Lower leg skin (tissue), 4 donors: ENCODE data around the gene WFIKKN1. TPM values are rescaled to one million over a fixed set of nuclear protein-coding genes. Genes with fewer than 3 reads are reported as not detected.

Source experiments
- DNase-seq, 2 donors: peaks; one replicate each; pipeline ENCODE4 v3.0.0-alpha.2; 2019; ENCODE audit warnings: low spot score in 2 of 2
- H3K4me3 ChIP-seq: fragments of 200-600 bp; sonication (generic); 2 replicates; pipeline ENCODE4 v1.5.1; 2017; ENCODE audit warnings: mild to moderate bottlenecking, low read depth; ENCODE audit not compliant: poor library complexity, severe bottlenecking
- POLR2A ChIP-seq, 2 donors: fragments of 450-650 bp; IDR thresholded peaks; one replicate each; pipeline ENCODE4 v1.6.1; 2016 to 2017; ENCODE audit warnings: antibody characterized with exemption in 2 of 2, mild to moderate bottlenecking in 1 of 2, moderate library complexity in 1 of 2
- WGBS, 2 donors: methylation state at CpG; one replicate each; pipeline ENCODE4 v1.1.5; 2018; 5-methylcytosine and 5-hydroxymethylcytosine counted together
- intact Hi-C: fragments of 100-400 bp; cut with DNase I; formaldehyde crosslinking; loops from one replicate; pipeline ENCODE4 v1.15.0; 2023; ENCODE audit warnings: low total_unique reads
- total RNA-seq, 4 donors: library from RNA; depleted of rRNA; stranded (reverse); fragments of >200 nt; gene quantifications; one replicate each; pipeline ENCODE4 v1.1.0, GENCODE V29; 2016
- TF ChIP-seq, protein P1 (sequence below), 3 donors: fragments of 450-650 bp; IDR thresholded peaks; one replicate each; pipeline ENCODE4 v1.5.1; 2016; ENCODE audit warnings: antibody characterized with exemption in 3 of 3, mild to moderate bottlenecking in 3 of 3, moderate library complexity in 2 of 3

The WFIKKN1 gene
- total RNA-seq, 4 donors from 2014 or later = 1.3 to 5.0 (median 2.8) TPM

DNA sequence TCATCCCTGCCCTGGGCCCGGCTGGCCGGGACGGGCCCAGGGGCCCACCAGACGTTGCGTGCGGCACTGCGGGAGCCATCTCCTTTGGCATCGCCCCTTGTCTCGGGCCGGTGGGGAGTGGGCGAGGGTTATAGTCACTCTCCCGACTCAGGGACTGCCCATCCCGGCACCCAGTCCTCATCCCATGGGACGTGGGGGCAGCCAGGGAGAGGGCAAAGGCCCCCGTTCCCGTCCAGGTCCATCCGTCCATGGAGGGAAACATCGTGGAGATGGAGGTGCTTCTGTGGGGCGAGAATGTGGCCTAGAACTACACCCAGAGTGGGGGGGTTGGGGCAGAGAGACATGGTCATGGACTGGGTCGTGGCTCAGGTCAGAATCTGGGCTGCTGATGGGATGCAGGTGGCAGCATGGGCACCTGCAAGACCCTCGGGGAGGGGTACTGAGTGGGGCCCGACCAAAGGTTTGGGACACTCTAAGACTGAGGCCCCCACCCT is 15.9 kb downstream of the WFIKKN1 start:
- DNase-seq = no peak
- WGBS, 2 donors = 82 to 90% methylated on average over 15 to 22 of the region's 22 CpGs
- H3K4me3 ChIP-seq = no peak overlapping the region
- intact Hi-C loops = no loop called here
- no peak for TF ChIP-seq POLR2A (IDR thresholded peaks at IDR 0.05)

DNA sequence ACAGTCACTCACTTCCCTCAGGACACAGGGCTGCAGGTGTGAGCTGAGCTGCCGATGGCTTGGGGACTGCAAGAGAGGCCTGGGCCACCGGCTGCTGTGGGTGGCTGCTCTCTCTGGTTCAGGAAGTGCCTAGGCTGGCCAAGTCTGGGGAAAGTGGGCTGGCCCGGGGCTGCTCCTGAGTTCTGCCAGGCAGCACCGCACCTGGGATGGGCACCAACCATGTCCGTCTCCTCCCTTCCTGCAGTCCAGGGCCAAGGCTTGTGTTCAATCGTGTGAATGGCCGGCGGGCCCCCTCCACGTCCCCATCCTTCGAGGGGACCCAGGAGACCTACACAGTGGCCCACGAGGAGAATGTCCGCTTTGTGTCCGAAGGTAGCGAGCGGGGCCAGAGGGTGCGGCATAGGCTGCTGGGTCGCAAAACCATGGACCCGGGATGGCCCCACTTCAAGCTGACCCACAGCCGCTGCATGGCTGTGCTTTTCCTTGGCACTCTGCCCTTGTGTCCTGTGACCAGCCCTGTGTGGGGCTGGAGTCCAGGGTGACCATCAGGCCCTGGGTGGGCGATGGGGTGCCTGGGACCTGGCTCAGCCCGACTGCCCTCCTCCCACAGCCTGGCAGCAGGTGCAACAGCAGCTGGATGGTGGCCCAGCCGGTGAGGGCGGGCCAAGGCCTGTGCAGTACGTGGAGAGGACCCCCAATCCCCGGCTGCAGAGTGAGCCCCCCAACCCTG is 16.6 kb downstream of the WFIKKN1 start:
- 78 to 86% methylated on average over 19 to 23 of the region's 25 CpGs for WGBS, 2 donors
- DNase-seq = no peak
- H3K4me3 ChIP-seq = no peak overlapping the region
- TF ChIP-seq, protein P1, sequence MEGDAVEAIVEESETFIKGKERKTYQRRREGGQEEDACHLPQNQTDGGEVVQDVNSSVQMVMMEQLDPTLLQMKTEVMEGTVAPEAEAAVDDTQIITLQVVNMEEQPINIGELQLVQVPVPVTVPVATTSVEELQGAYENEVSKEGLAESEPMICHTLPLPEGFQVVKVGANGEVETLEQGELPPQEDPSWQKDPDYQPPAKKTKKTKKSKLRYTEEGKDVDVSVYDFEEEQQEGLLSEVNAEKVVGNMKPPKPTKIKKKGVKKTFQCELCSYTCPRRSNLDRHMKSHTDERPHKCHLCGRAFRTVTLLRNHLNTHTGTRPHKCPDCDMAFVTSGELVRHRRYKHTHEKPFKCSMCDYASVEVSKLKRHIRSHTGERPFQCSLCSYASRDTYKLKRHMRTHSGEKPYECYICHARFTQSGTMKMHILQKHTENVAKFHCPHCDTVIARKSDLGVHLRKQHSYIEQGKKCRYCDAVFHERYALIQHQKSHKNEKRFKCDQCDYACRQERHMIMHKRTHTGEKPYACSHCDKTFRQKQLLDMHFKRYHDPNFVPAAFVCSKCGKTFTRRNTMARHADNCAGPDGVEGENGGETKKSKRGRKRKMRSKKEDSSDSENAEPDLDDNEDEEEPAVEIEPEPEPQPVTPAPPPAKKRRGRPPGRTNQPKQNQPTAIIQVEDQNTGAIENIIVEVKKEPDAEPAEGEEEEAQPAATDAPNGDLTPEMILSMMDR (IDR thresholded peaks at IDR 0.05) = no peak
- TF ChIP-seq POLR2A (IDR thresholded peaks at IDR 0.05) = no peak
- intact Hi-C loops = no loop called here

DNA sequence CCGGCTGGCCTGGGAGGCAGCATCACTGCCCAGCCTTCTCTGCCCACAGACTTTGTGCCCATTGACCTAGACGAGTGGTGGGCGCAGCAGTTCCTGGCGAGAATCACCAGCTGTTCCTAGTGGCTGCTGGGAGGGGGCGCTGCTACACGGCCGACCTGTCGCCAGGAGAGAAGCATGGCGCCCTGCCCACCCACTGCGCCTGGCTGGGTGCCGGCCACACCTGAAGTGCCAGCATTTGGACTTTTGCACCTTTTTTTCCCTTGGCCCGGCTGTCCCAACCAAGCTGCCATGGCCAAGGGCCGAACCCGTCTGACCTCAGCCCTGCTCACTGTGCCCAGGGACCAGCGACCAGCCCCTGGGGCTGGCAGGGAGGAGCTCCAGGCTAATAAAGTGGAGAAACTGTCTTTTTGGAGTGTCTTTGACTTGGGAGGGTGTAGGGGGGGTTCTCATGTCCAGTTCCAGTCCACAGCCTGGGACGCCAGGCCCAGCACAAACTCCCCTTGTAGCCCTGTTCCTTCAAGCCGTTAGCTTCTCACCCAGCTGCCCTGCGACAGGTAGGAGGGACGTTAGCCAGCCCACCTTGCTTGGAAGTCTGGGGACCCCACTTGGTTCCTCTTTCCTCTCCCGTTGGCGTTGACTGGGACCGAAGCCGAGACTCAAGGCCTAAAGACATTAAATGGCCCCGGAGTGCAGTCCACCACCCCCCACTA is 17.4 kb downstream of the WFIKKN1 start:
- DNase-seq = no peak
- 23 to 25% methylated on average over 22 to 24 of the region's 24 CpGs for whole genome bisulfite sequencing, 2 donors
- intact Hi-C loops = no loop called here
- peak overlapping the region; percentile 59 for H3K4me3 ChIP-seq
- TF ChIP-seq, protein P1 (IDR thresholded peaks at IDR 0.05) = no peak
- TF ChIP-seq POLR2A (IDR thresholded peaks at IDR 0.05) = no peak

DNA sequence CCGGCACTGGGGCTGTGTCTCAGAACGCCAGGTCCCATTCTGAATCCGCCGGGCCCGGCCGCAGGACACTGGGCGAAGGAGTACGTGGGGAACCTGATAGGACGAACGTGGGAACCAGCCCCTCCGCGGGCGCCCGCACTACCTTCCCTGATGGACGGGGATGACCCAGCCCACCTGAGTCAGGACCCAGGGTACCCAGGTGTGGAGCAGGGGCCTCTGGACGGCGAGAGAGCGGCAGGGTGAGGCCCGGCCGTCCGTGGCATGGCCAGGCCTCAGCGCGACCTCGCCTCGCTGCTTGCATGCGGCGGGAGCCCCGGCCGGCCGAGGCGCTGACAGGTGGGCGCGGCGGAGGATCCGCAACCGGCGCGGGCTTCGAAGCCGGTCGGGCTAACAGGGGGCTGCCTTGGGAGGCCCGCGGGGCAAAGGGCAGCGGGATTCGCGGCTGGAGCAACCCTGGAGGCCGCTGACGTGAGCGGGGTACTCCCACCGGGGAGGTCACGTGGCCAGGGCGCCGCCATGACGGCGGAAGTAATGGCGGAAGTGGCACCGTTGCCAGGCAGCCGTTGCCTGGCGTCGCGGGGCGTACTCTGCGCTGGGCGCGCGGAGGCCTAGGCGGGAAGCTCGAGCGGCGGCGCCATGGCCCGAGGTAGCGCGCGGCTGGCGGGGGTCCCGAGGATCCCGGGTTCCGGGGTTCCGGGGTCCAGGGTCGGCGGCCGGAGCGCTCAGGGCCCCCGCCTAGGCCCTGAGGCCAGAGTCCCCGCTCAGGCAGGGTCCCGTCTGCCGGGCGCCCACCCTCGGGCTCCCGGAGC is 18.2 kb downstream of the WFIKKN1 start, which contains the start of gene WDR90:
WDR90 (plus strand) TSS at position 585 of the 809 bp plus-strand sequence; CDS start at position 637, 52 bp downstream.
- TF ChIP-seq, protein P1 (IDR thresholded peaks at IDR 0.05) = no peak
- no peak for TF ChIP-seq POLR2A (IDR thresholded peaks at IDR 0.05)
- H3K4me3 ChIP-seq = peak within 1 kb of the TSS; percentile 59
- WGBS, 2 donors = 0 to 1% methylated on average over 46 to 65 of the region's 91 CpGs
- peak; percentile 87 to 98 for DNase-seq
- intact Hi-C loops = no loop called here

DNA sequence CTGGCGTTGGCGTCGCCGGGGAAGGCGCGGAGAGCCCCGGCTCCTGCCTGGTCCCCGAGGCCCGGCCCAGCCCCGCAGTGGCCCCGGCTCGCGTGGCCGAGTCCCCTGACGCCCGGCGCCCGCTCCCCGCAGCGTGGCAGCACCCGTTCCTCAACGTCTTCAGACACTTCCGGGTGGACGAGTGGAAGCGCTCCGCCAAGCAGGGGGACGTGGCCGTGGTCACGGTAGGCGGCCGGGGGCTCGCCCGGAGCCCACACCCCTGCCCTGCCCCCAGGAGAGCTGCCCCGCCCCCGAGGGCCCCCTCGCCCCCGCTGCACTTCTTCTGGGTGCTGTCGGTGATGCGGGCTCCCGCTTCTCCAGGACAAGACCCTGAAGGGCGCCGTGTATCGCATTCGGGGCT is 18.8 kb downstream of the WFIKKN1 start:
- intact Hi-C loops = no loop called here
- no peak for TF ChIP-seq POLR2A (IDR thresholded peaks at IDR 0.05)
- TF ChIP-seq, protein P1 (IDR thresholded peaks at IDR 0.05) = no peak
- WGBS, 2 donors = 0 to 2% methylated on average over 7 to 38 of the region's 44 CpGs
- DNase-seq = no peak
- H3K4me3 ChIP-seq = peak overlapping the region; percentile 59
